A549 (cell line): ENCODE measurements around the gene RBBP5. TPM values are rescaled to one million over a fixed set of nuclear protein-coding genes. Genes with fewer than 3 reads are reported as not detected.
A peak's percentile ranks its signal among the peaks of the same experiment; 100 is the strongest.

Experiments used
- ATAC-seq, 2 experiments: fragments of 200-7000 bp in 1 of 2; fragments of >200 bp in 1 of 2; cut with Nextera tagmentation in 1 of 2; cut with Tn5 transposase in 1 of 2; 3 replicates each; pipeline versions ENCODE4 v1.8.0 to v1.9.1; 2018 to 2020; ENCODE audit warnings: mild to moderate bottlenecking in 1 of 2, moderate library complexity in 1 of 2
- CTCF ChIA-PET: fragments of 300-600 bp; sonication (Branson Sonifier 250); formaldehyde crosslinking; extraction: SDS; loops from one replicate; lab custom pipeline; 2021; ENCODE audit warnings: antibody characterized with exemption, inconsistent platforms; lab: Yijun Ruan, JAX
- POLR2A ChIA-PET: fragments of 350-600 bp; formaldehyde crosslinking; extraction: SDS; loops from one replicate; lab custom pipeline; 2021; ENCODE audit warnings: antibody characterized with exemption, inconsistent platforms; lab: Yijun Ruan, JAX
- DNase-seq, 2 experiments: peaks; one replicate each; pipeline versions ENCODE4 v3.0.0 to v3.0.0-alpha.2; 2011 to 2016; ENCODE audit warnings: low read depth in 1 of 2, low spot score in 1 of 2
- FAIRE-seq: peaks from 2 replicates; lab custom pipeline; 2011; peaks lifted over from hg19 to GRCh38; lab: Jason Lieb, UNC
- H3K27ac ChIP-seq, 2 experiments: fragments of >200 bp; sonication (Bioruptor Twin); formaldehyde crosslinking; 3 replicates each; pipeline ENCODE4 v1.5.1; 2016 to 2017
- H3K4me1 ChIP-seq: fragments of >200 bp; sonication (Bioruptor Twin); formaldehyde crosslinking; 3 replicates; pipeline ENCODE4 v1.6.1; 2016
- H3K4me2 ChIP-seq: fragments of >200 bp; sonication (Bioruptor Twin); formaldehyde crosslinking; 3 replicates; pipeline ENCODE4 v1.6.1; 2016
- H3K4me3 ChIP-seq: fragments of >200 bp; sonication (Bioruptor Twin); formaldehyde crosslinking; 3 replicates; pipeline ENCODE4 v1.5.1; 2016
- H3K9me3 ChIP-seq: fragments of >200 bp; sonication (Bioruptor Twin); formaldehyde crosslinking; 3 replicates; pipeline ENCODE4 v1.6.1; 2016
- ATOH8 ChIP-seq: fragments of 250-450 bp; sonication (Bioruptor Pico); IDR thresholded peaks from 2 replicates; pipeline ENCODE4 v1.5.0; 2020; ENCODE audit warnings: low read depth, mild to moderate bottlenecking, moderate library complexity
- BHLHE40 ChIP-seq: IDR thresholded peaks from 2 replicates; pipeline ENCODE4 v1.6.1; 2012; ENCODE audit warnings: low read depth, low read length, inconsistent platforms
- CBX8 ChIP-seq: fragments of 200-600 bp; sonication (generic); IDR thresholded peaks from 2 replicates; pipeline ENCODE4 v1.6.1; 2016
- CEBPB ChIP-seq, 2 experiments: fragments of >200 bp in 1 of 2; sonication (Bioruptor Twin) in 1 of 2; formaldehyde crosslinking in 1 of 2; IDR thresholded peaks; 2 replicates each; pipeline ENCODE4 v1.6.1; 2012 to 2016
- CHD2 ChIP-seq: fragments of 150-350 bp; IDR thresholded peaks from 2 replicates; pipeline ENCODE4 v1.6.1; 2014; ENCODE audit warnings: low read length; ENCODE audit not compliant: partially characterized antibody
- CHD4 ChIP-seq: fragments of 200-600 bp; sonication (generic); IDR thresholded peaks from 2 replicates; pipeline ENCODE4 v1.6.1; 2016; ENCODE audit warnings: antibody characterized with exemption, mild to moderate bottlenecking, borderline replicate concordance
- EHF ChIP-seq: fragments of 250-450 bp; sonication (Bioruptor Pico); IDR thresholded peaks from 2 replicates; pipeline ENCODE4 v1.5.0; 2020; ENCODE audit warnings: mild to moderate bottlenecking
- ELK1 ChIP-seq: fragments of 150-350 bp; IDR thresholded peaks from 2 replicates; pipeline ENCODE4 v1.6.1; 2014; ENCODE audit warnings: low read depth, mild to moderate bottlenecking, low read length
- ESRRA ChIP-seq: fragments of 150-350 bp; IDR thresholded peaks from 2 replicates; pipeline ENCODE4 v1.6.1; 2014; ENCODE audit warnings: mild to moderate bottlenecking, low read length, borderline replicate concordance
- FOSB ChIP-seq: fragments of 250-450 bp; sonication (Bioruptor Pico); IDR thresholded peaks from 2 replicates; pipeline ENCODE4 v1.5.0; 2020; ENCODE audit warnings: mild to moderate bottlenecking, moderate library complexity
- FOSL2 ChIP-seq, 2 experiments: fragments of 450-650 bp in 1 of 2; fragments of >200 bp in 1 of 2; sonication (Bioruptor Twin) in 1 of 2; formaldehyde crosslinking; IDR thresholded peaks; 2 replicates each; pipeline versions ENCODE4 v1.5.0 to v1.6.1; 2016 to 2020; ENCODE audit warnings: mild to moderate bottlenecking in 1 of 2, moderate library complexity in 1 of 2
- FOXS1 ChIP-seq: fragments of 250-450 bp; sonication (Bioruptor Pico); IDR thresholded peaks from 2 replicates; pipeline ENCODE4 v1.5.0; 2020; ENCODE audit warnings: mild to moderate bottlenecking, moderate library complexity
- HDAC2 ChIP-seq: fragments of 200-600 bp; sonication (generic); IDR thresholded peaks from 2 replicates; pipeline ENCODE4 v1.6.1; 2016
- HOXB5 ChIP-seq: fragments of 250-450 bp; sonication (Bioruptor Pico); IDR thresholded peaks from 2 replicates; pipeline ENCODE4 v1.5.0; 2020; ENCODE audit warnings: mild to moderate bottlenecking, moderate library complexity
- JUN ChIP-seq, 2 experiments: fragments of >200 bp; sonication (Bioruptor Twin); formaldehyde crosslinking; IDR thresholded peaks; 2 replicates in 1 of 2; 3 replicates in 1 of 2; pipeline ENCODE4 v1.6.1; 2016 to 2017
- KDM1A ChIP-seq: fragments of 200-600 bp; sonication (generic); IDR thresholded peaks from 2 replicates; pipeline ENCODE4 v1.6.1; 2016; ENCODE audit warnings: low read depth, mild to moderate bottlenecking
- KDM5A ChIP-seq: fragments of 200-600 bp; sonication (generic); IDR thresholded peaks from 2 replicates; pipeline ENCODE4 v1.6.1; 2016; ENCODE audit warnings: antibody characterized with exemption, mild to moderate bottlenecking
- MYC ChIP-seq: IDR thresholded peaks from 2 replicates; pipeline ENCODE4 v1.6.1; 2012; ENCODE audit warnings: mild to moderate bottlenecking, inconsistent platforms, low read length, improper control_type of control experiment, borderline replicate concordance
- PHF8 ChIP-seq: fragments of 200-600 bp; sonication (generic); IDR thresholded peaks from 2 replicates; pipeline ENCODE4 v1.6.1; 2016; ENCODE audit warnings: low read depth, mild to moderate bottlenecking, antibody characterized with exemption, moderate library complexity, borderline replicate concordance
- POLR2A ChIP-seq: IDR thresholded peaks from 2 replicates; pipeline ENCODE4 v1.6.1; 2012; ENCODE audit warnings: mild to moderate bottlenecking, low read length
- POLR2AphosphoS2 ChIP-seq: conservative IDR thresholded peaks from 2 replicates; pipeline ENCODE4 v1.6.1; 2012; ENCODE audit warnings: low read length, improper control_type of control experiment, inconsistent platforms
- RNF2 ChIP-seq: fragments of 200-600 bp; sonication (generic); IDR thresholded peaks from 2 replicates; pipeline ENCODE4 v1.6.1; 2016; ENCODE audit warnings: low read depth, mild to moderate bottlenecking, antibody characterized with exemption, moderate library complexity, borderline replicate concordance
- TFCP2L1 ChIP-seq: fragments of 250-450 bp; sonication (Bioruptor Pico); IDR thresholded peaks from 2 replicates; pipeline ENCODE4 v1.5.0; 2021; ENCODE audit warnings: mild to moderate bottlenecking
- USF2 ChIP-seq: fragments of 450-650 bp; IDR thresholded peaks from 2 replicates; pipeline ENCODE4 v1.6.1; 2014; ENCODE audit warnings: antibody characterized with exemption
- ZC3H11A ChIP-seq: fragments of 450-650 bp; IDR thresholded peaks from 2 replicates; pipeline ENCODE4 v1.6.1; 2014; ENCODE audit warnings: antibody characterized with exemption, mild to moderate bottlenecking
- WGBS: methylation state at CpG from one replicate; pipeline ENCODE4 v1.1.6; 2017; ENCODE audit errors: missing lambda C conversion rate; 5-methylcytosine and 5-hydroxymethylcytosine counted together
- polyA plus RNA-seq, 4 experiments: library from polyadenylated mRNA; depleted of rRNA in 3 of 4; stranded (reverse); fragments of >200 nt; fragmentation: RNase III in 1 of 4; extraction: RNeasy Plus Mini Kit Qiagen cat#74134 plus additional on column Dnase treatment in 1 of 4; gene quantifications; 2 replicates in 3 of 4; 3 replicates in 1 of 4; pipeline ENCODE4 v1.2.3, GENCODE V29; 2011 to 2017

RBBP5 gene
- polyA plus RNA-seq, 2 of the 4 experiments (the other 2 are of a cell fraction) = 15.9 to 21.8 TPM

DNA sequence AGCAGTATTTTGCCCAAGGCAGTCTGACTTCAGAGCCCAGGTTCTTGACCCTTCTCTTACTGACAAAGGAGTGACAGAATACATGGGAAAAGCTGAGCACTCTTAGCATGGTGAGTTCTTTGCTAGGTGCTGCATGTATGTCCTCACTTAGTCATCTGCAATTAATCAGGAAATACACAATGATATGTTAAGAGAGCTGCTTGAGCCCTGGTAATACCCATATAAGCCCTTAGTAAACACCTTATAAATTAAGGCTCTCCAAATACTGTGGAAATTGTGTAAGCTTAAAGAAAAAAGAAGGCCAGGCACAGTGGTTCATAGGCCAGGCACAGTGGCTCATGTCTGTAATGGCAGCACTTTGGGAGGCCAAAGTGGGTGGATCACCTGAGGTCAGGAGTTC lies 23.5 kb downstream of the RBBP5 start:
- ChIA-PET CTCF (interaction anchor here (1.4 to 4.0 kb wide), 2 partner anchors 23 to 158 kb away, joined by 4 to 13 read pairs; partner anchors contain the start of gene RBBP5), POLR2A (interaction anchor here (0.6 kb wide), 1 partner anchor 11 kb away, joined by 3 read pairs; no protein-coding TSS in a partner anchor)
- ATAC-seq (no peak), FAIRE-seq (no peak), DNase-seq (no peak)
- TF ChIP-seq JUN (IDR thresholded peaks at IDR 0.05) (no peak), ELK1 (no peak), FOSL2 (IDR thresholded peaks at IDR 0.05) (no peak), FOSL2 (CRISPR knock-in tag; IDR thresholded peaks at IDR 0.05) (no peak), TFCP2L1 (CRISPR knock-in tag) (no peak), ATOH8 (CRISPR knock-in tag) (no peak), FOSB (CRISPR knock-in tag) (no peak), POLR2AphosphoS2 (no peak)
- Histone ChIP-seq H3K4me1 (no peaks in the 10 kb centered on the region), H3K27ac (no peak overlapping the region), H3K4me3 (no peak overlapping the region), H3K4me2 (no peak overlapping the region), H3K9me3 (no peaks in the 10 kb centered on the region)

DNA sequence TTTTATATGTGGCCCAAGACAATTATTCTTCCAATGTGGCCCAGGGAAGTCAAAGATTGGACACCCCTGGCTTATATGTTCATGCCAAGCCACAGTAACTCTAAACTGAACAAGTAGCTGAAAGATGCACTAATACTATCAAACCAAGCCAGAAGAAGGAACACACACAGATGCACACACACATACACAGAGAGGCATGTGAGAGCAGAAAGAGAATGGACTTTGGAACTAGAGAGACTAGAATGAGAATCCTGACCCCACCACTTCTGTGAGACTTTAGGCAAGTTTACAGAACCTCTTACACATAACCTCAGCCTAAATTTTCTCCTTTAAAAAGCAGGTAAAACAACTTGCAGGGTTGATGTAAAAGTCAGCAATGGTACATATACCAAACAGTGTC lies 26.4 kb downstream of the RBBP5 start:
- Histone ChIP-seq H3K4me2 (no peak overlapping the region), H3K4me3 (no peak overlapping the region), H3K9me3 (no peaks in the 10 kb centered on the region), H3K4me1 (no peaks in the 10 kb centered on the region), H3K27ac (no peak overlapping the region)
- ATAC-seq = no peak
- no peak for FAIRE-seq
- POLR2A ChIA-PET = no interaction called here
- DNase-seq = no peak
- CTCF ChIA-PET = interaction anchor here (1.8 to 2.2 kb wide), 2 partner anchors 12 to 34 kb away, joined by 3 to 14 read pairs; no protein-coding TSS in a partner anchor
- no peak for TF ChIP-seq CHD2
- TF ChIP-seq MYC = no peak
- TF ChIP-seq RNF2 = no peak
- TF ChIP-seq HDAC2 = no peak
- no peak for TF ChIP-seq EHF (CRISPR knock-in tag)
- TF ChIP-seq ZC3H11A = no peak

GRCh38 chr1:205091043-205091740 lies 30.6 kb downstream of the RBBP5 start:
- Histone ChIP-seq H3K4me3 (no peak overlapping the region), H3K4me1 (no peaks in the 10 kb centered on the region), H3K27ac (no peak overlapping the region), H3K9me3 (no peaks in the 10 kb centered on the region), H3K4me2 (no peak overlapping the region)
- no peak for FAIRE-seq
- TF ChIP-seq CEBPB (IDR thresholded peaks at IDR 0.05) (0 out of 4 replicates have a peak, but pooled peaks of 1 of the 2 experiments have one; percentile 10), CBX8 (no peak)
- WGBS = 92% methylated on average over 4 of the region's 4 CpGs
- ATAC-seq = no peak
- DNase-seq = no peak
- POLR2A ChIA-PET = no interaction called here
- CTCF ChIA-PET = interaction anchor here (1.0 to 2.7 kb wide), 9 partner anchors 9 to 165 kb away, joined by 3 to 8 read pairs (median 3); partner anchors contain the start of gene RBBP5

DNA sequence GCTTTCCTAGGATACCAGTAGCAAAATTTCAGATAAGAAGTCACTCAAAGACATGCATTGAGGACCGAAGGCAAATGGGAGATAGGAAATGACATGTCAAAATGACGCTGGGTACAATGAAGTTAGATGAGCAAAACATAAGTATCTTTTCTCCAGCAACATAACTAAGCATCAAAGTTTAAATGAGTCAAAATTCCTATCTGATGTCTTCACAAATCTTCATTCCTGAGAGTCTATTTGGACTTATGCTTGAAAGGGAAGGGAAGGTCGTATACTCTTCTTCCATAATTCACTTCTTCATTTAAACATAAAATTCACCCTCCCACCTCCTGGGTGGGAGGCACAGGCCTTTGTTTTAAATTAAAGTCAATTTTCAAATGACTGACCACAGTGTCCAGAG lies 33.4 kb downstream of the RBBP5 start:
- DNase-seq (no peak), ATAC-seq (no peak), FAIRE-seq (no peak)
- CTCF ChIA-PET = interaction anchor here (0.7 to 5.7 kb wide), 7 partner anchors 9 to 99 kb away, joined by 3 to 29 read pairs (median 4); partner anchors contain the start of gene RBBP5
- H3K4me1 ChIP-seq = no peaks in the 10 kb centered on the region
- TF ChIP-seq ELK1 (no peak), FOXS1 (no peak), KDM1A (no peak), PHF8 (no peak), CHD2 (no peak), KDM5A (no peak), CBX8 (no peak), USF2 (no peak), CHD4 (no peak), ESRRA (no peak), FOSL2 (IDR thresholded peaks at IDR 0.05) (no peak), FOSL2 (CRISPR knock-in tag; IDR thresholded peaks at IDR 0.05) (no peak), POLR2A (no peak), BHLHE40 (no peak), HOXB5 (CRISPR knock-in tag) (no peak)
- H3K27ac ChIP-seq = no peak overlapping the region
- H3K4me2 ChIP-seq = no peak overlapping the region
- H3K4me3 ChIP-seq = no peak overlapping the region
- WGBS = 76% methylated on average over 3 of the region's 3 CpGs
- H3K9me3 ChIP-seq = no peaks in the 10 kb centered on the region
- POLR2A ChIA-PET = no interaction called here
